ENCODE data around the gene NFU1.

DNA sequence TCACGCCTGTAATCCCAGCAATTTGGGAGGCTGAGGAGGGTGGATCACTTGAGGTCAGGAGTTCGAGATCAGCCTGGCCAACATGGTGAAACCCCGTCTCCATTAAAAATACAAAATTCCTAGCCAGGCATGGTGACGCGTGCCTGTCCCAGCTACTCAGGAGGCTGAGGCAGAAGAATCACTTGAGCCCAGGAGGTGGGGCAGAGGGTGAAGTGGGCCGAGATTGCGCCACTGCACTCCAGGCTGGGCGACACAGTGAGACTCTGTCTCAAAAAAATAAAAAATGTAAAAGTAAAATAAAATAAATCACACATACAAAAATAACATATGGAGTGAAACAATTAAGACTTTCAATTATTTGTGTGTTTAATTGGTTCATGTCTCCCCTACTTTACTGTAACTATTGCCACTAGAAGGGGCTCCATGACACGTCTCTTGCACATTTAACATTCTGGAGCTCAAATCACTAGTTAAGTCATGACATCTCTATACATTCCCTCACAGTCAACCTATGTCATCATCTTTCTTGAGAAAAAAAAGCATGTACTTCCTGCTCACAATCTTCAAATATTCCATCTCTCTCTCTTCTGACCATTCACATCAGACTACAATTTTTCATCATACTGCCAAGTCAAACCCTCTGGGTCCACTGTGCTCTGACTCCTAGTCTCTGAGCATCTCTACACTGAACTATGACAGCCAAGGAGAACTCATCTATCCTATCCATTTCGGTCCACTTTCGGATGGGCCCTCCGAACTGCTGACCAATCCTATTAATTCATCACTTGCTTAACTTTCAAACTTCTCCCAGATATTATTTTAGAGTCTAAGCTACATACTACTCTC, 56.9 kb downstream of the NFU1 start:
- TF ChIP-seq, protein P1, sequence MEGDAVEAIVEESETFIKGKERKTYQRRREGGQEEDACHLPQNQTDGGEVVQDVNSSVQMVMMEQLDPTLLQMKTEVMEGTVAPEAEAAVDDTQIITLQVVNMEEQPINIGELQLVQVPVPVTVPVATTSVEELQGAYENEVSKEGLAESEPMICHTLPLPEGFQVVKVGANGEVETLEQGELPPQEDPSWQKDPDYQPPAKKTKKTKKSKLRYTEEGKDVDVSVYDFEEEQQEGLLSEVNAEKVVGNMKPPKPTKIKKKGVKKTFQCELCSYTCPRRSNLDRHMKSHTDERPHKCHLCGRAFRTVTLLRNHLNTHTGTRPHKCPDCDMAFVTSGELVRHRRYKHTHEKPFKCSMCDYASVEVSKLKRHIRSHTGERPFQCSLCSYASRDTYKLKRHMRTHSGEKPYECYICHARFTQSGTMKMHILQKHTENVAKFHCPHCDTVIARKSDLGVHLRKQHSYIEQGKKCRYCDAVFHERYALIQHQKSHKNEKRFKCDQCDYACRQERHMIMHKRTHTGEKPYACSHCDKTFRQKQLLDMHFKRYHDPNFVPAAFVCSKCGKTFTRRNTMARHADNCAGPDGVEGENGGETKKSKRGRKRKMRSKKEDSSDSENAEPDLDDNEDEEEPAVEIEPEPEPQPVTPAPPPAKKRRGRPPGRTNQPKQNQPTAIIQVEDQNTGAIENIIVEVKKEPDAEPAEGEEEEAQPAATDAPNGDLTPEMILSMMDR (IDR thresholded peaks at IDR 0.05; ENCODE audit: insufficient read depth, low read length, poor library complexity, severe bottlenecking) = no peak
- no peak for TF ChIP-seq EZH2phosphoT487 (conservative IDR thresholded peaks at IDR 0.05; ENCODE audit: low read length)

Measured in SU-DHL-6 (cell line).